ENCODE measurements around the gene DHRS13. TPM values are rescaled to one million over a fixed set of nuclear protein-coding genes. Genes with fewer than 3 reads are reported as not detected.

The DHRS13 gene
- polyA plus RNA-seq, 1 donor (not counting 4 experiments of a cell fraction or from before 2014, with no cell fraction given), result 3.4 TPM

DNA sequence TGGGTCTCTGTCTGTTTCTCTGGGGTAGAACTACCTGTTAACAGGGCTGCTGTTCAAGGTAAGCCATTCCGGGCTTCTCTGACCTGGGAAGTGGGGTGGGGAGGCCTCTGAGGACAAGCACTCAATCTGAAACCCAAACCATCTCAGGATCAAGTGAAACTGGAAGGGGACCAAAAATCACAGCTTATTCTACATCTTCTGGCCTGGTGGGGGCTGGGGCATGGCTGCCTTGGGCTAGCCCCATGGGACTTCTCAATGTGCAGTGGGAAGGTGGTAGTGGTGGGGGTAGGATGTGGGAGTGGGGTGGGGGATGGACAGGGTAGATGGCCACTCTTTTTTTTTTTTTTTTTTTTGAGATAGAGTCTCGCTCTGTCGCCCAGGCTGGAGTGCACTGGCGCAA is 10.9 kb downstream of the DHRS13 start:
- Histone ChIP-seq H3K9me1 (ENCODE audit: control insufficient read depth, extremely low read depth, insufficient read depth, low read length) (peaks cover 3% of the 10 kb centered on the region), H4K20me1 (ENCODE audit: control insufficient read depth, extremely low read depth, insufficient read depth, low read length) (no peaks in the 10 kb centered on the region), H3K4me1 (ENCODE audit: control insufficient read depth, extremely low read depth, insufficient read depth, low read length) (peaks cover 26% of the 10 kb centered on the region), H3K27me3 (ENCODE audit: control insufficient read depth, extremely low read depth, insufficient read depth, low read length) (no peaks in the 10 kb centered on the region), H3K4me2 (ENCODE audit: control insufficient read depth, extremely low read depth, insufficient read depth, low read depth, low read length) (no peak overlapping the region), H3K9me3 (ENCODE audit: control insufficient read depth, low read depth, low read length) (no peaks in the 10 kb centered on the region), H3K4me3 (ENCODE audit: control insufficient read depth in 2 of 3, extremely low read depth in 1 of 3, insufficient read depth in 2 of 3, low read depth in 1 of 3, low read length in 3 of 3) (no peak overlapping the region), H3K79me2 (ENCODE audit: control insufficient read depth, insufficient read depth, low read length) (peaks cover 18% of the 10 kb centered on the region), H3K27ac (ENCODE audit: control insufficient read depth, insufficient read depth, low read length) (no peak overlapping the region), H2AFZ (ENCODE audit: control insufficient read depth, low read length) (no peak overlapping the region), H3K36me3 (ENCODE audit: control insufficient read depth in 2 of 2, extremely low read depth in 1 of 2, insufficient read depth in 2 of 2, low read length in 2 of 2) (peaks cover 4 to 6% of the 10 kb centered on the region in 2 experiments), H3K9ac (ENCODE audit: control insufficient read depth, extremely low read depth, insufficient read depth, low read length) (no peak overlapping the region)
- DNase-seq (ENCODE audit: low read depth, low spot score) (no peak), FAIRE-seq (no peak)
- TF ChIP-seq EZH2 (IDR thresholded peaks at IDR 0.05; ENCODE audit: low read length), result no peak
- TF ChIP-seq, protein P1, sequence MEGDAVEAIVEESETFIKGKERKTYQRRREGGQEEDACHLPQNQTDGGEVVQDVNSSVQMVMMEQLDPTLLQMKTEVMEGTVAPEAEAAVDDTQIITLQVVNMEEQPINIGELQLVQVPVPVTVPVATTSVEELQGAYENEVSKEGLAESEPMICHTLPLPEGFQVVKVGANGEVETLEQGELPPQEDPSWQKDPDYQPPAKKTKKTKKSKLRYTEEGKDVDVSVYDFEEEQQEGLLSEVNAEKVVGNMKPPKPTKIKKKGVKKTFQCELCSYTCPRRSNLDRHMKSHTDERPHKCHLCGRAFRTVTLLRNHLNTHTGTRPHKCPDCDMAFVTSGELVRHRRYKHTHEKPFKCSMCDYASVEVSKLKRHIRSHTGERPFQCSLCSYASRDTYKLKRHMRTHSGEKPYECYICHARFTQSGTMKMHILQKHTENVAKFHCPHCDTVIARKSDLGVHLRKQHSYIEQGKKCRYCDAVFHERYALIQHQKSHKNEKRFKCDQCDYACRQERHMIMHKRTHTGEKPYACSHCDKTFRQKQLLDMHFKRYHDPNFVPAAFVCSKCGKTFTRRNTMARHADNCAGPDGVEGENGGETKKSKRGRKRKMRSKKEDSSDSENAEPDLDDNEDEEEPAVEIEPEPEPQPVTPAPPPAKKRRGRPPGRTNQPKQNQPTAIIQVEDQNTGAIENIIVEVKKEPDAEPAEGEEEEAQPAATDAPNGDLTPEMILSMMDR (optimal IDR thresholded peaks at IDR 0.05 in 1 of 3, IDR thresholded peaks at IDR 0.05 in 1 of 3, conservative IDR thresholded peaks at IDR 0.05 in 1 of 3; ENCODE audit: extremely low read depth in 1 of 3, insufficient read depth in 2 of 3, low read length in 3 of 3), result no peak
- dilution Hi-C loops (cut with MboI; ENCODE audit: extremely low pct_ligation_motif_present, low sequenced_read_pairs), result no loop called here

DNA sequence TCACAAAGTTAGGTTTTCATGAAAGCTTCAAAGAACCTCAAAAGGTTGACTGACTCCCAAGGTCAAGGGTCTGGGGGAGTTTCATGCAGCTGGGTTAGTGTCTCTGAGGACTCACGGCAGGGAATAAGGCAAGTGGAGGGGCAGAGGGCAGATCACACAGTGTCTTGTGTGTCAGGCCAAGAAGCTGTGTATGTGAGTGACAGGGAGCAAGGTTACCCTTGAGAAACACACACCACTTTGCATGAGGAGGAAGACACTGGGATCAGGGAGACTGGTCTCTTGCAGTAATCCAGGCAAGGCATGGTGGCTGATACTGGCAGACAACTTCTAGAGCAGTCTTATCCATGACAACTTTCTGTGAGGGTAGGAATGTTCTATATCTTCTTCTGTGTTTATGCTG is 11.7 kb downstream of the DHRS13 start:
- no peak for DNase-seq (ENCODE audit: low read depth, low spot score)
- Histone ChIP-seq H4K20me1 (ENCODE audit: control insufficient read depth, extremely low read depth, insufficient read depth, low read length) (no peaks in the 10 kb centered on the region), H3K27ac (ENCODE audit: control insufficient read depth, insufficient read depth, low read length) (no peak overlapping the region), H3K27me3 (ENCODE audit: control insufficient read depth, extremely low read depth, insufficient read depth, low read length) (no peaks in the 10 kb centered on the region), H3K36me3 (ENCODE audit: control insufficient read depth in 2 of 2, extremely low read depth in 1 of 2, insufficient read depth in 2 of 2, low read length in 2 of 2) (peaks cover 4 to 6% of the 10 kb centered on the region in 2 experiments), H2AFZ (ENCODE audit: control insufficient read depth, low read length) (no peak overlapping the region), H3K9me1 (ENCODE audit: control insufficient read depth, extremely low read depth, insufficient read depth, low read length) (peaks cover 3% of the 10 kb centered on the region), H3K4me3 (ENCODE audit: control insufficient read depth in 2 of 3, extremely low read depth in 1 of 3, insufficient read depth in 2 of 3, low read depth in 1 of 3, low read length in 3 of 3) (no peak overlapping the region), H3K4me1 (ENCODE audit: control insufficient read depth, extremely low read depth, insufficient read depth, low read length) (peaks cover 21% of the 10 kb centered on the region), H3K9me3 (ENCODE audit: control insufficient read depth, low read depth, low read length) (no peaks in the 10 kb centered on the region), H3K4me2 (ENCODE audit: control insufficient read depth, extremely low read depth, insufficient read depth, low read depth, low read length) (no peak overlapping the region), H3K79me2 (ENCODE audit: control insufficient read depth, insufficient read depth, low read length) (peaks cover 13% of the 10 kb centered on the region), H3K9ac (ENCODE audit: control insufficient read depth, extremely low read depth, insufficient read depth, low read length) (no peak overlapping the region)
- TF ChIP-seq, protein P1 (optimal IDR thresholded peaks at IDR 0.05 in 1 of 3, IDR thresholded peaks at IDR 0.05 in 1 of 3, conservative IDR thresholded peaks at IDR 0.05 in 1 of 3; ENCODE audit: extremely low read depth in 1 of 3, insufficient read depth in 2 of 3, low read length in 3 of 3), result no peak
- TF ChIP-seq EZH2 (IDR thresholded peaks at IDR 0.05; ENCODE audit: low read length), result no peak
- dilution Hi-C loops (cut with MboI; ENCODE audit: extremely low pct_ligation_motif_present, low sequenced_read_pairs), result no loop called here
- no peak for FAIRE-seq

Measured in keratinocyte (primary cell).